Measurements from ENCODE around the gene PSMA4.

DNA sequence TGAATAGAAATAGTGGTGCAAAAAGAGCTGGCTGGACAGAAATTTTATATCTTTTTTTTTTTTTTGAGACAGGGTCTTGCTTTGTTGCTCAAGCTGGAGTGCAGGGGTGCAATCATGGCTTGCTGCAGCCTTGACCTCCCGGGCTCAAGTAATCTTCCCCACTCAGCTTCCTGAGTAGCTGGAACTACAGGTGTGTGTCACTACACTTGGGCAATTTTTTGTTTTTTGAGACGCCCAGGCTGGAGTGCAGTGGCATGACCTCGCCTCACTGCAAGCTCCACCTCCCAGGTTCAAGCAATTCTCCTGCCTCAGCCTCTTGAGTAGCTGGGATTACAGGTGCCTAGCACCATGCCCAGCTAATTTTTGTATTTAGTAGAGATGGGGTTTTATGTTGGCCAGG lies 58.1 kb downstream of the PSMA4 start:
- TF ChIP-seq, protein P1, sequence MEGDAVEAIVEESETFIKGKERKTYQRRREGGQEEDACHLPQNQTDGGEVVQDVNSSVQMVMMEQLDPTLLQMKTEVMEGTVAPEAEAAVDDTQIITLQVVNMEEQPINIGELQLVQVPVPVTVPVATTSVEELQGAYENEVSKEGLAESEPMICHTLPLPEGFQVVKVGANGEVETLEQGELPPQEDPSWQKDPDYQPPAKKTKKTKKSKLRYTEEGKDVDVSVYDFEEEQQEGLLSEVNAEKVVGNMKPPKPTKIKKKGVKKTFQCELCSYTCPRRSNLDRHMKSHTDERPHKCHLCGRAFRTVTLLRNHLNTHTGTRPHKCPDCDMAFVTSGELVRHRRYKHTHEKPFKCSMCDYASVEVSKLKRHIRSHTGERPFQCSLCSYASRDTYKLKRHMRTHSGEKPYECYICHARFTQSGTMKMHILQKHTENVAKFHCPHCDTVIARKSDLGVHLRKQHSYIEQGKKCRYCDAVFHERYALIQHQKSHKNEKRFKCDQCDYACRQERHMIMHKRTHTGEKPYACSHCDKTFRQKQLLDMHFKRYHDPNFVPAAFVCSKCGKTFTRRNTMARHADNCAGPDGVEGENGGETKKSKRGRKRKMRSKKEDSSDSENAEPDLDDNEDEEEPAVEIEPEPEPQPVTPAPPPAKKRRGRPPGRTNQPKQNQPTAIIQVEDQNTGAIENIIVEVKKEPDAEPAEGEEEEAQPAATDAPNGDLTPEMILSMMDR (IDR thresholded peaks at IDR 0.05): no peak
- no peak for TF ChIP-seq POLR2A (IDR thresholded peaks at IDR 0.05)

Data from Peyer's patch (tissue), 4 donors.